GM23248 (cell line): ENCODE measurements around the gene CBFA2T2. TPM values are rescaled to one million over a fixed set of nuclear protein-coding genes. Genes with fewer than 3 reads are reported as not detected.
A peak's percentile ranks its signal among the peaks of the same experiment; 100 is the strongest.

Experiments
- DNase-seq: peaks from one replicate; pipeline ENCODE4 v3.0.0-alpha.2; 2015
- H2AFZ ChIP-seq: fragments of 200-600 bp; sonication (generic); 2 replicates; pipeline ENCODE4 v1.6.1; 2016; ENCODE audit warnings: antibody characterized with exemption
- H3F3A ChIP-seq: fragments of 200-600 bp; sonication (generic); 2 replicates; pipeline ENCODE4 v1.6.1; 2016; ENCODE audit warnings: mild to moderate bottlenecking, antibody characterized with exemption, mixed run types; ENCODE audit not compliant: insufficient read depth
- H3K27ac ChIP-seq: fragments of 200-600 bp; sonication (generic); 2 replicates; pipeline ENCODE4 v1.5.1; 2016; ENCODE audit warnings: mild to moderate bottlenecking
- H3K27me3 ChIP-seq: fragments of 200-600 bp; sonication (generic); replicated peaks from 2 replicates; pipeline ENCODE4 v1.6.1; 2016; ENCODE audit warnings: mild to moderate bottlenecking; ENCODE audit not compliant: insufficient read depth
- H3K36me3 ChIP-seq: fragments of 200-600 bp; sonication (generic); 2 replicates; pipeline ENCODE4 v1.6.1; 2016; ENCODE audit warnings: low read depth, mild to moderate bottlenecking
- H3K4me1 ChIP-seq: fragments of 200-600 bp; sonication (generic); 2 replicates; pipeline ENCODE4 v1.6.1; 2016; ENCODE audit warnings: mild to moderate bottlenecking; ENCODE audit not compliant: insufficient read depth
- H3K4me2 ChIP-seq: fragments of 200-600 bp; sonication (generic); one replicate; pipeline ENCODE4 v1.6.1; 2016; ENCODE audit warnings: mild to moderate bottlenecking; ENCODE audit not compliant: unreplicated experiment
- H3K4me3 ChIP-seq: fragments of 200-600 bp; sonication (generic); 2 replicates; pipeline ENCODE4 v1.5.1; 2016; ENCODE audit warnings: mild to moderate bottlenecking
- H3K79me2 ChIP-seq: fragments of 200-600 bp; sonication (generic); 2 replicates; pipeline ENCODE4 v1.6.1; 2016; ENCODE audit warnings: mild to moderate bottlenecking; ENCODE audit not compliant: insufficient read depth
- H3K9ac ChIP-seq: fragments of 200-600 bp; sonication (generic); 2 replicates; pipeline ENCODE4 v1.6.1; 2016; ENCODE audit warnings: mild to moderate bottlenecking
- H3K9me2 ChIP-seq: fragments of 200-600 bp; sonication (generic); 2 replicates; pipeline ENCODE4 v1.6.1; 2016; ENCODE audit warnings: mixed run types, mild to moderate bottlenecking, moderate library complexity; ENCODE audit not compliant: insufficient read depth
- H3K9me3 ChIP-seq: fragments of 200-600 bp; sonication (generic); one replicate; pipeline ENCODE4 v1.6.1; 2017; ENCODE audit warnings: low read depth
- H4K20me1 ChIP-seq: fragments of 200-600 bp; sonication (generic); 2 replicates; pipeline ENCODE4 v1.6.0; 2016; ENCODE audit not compliant: insufficient read depth
- EZH2 ChIP-seq: fragments of 200-600 bp; sonication (generic); IDR thresholded peaks from 2 replicates; pipeline ENCODE4 v1.6.1; 2018; ENCODE audit warnings: antibody characterized with exemption, mild to moderate bottlenecking; ENCODE audit not compliant: insufficient read depth, poor library complexity, severe bottlenecking
- EZH2phosphoT487 ChIP-seq: fragments of 200-600 bp; sonication (generic); IDR thresholded peaks from 2 replicates; pipeline ENCODE4 v1.6.1; 2018; ENCODE audit warnings: antibody characterized with exemption, moderate library complexity, mild to moderate bottlenecking, low read depth; ENCODE audit not compliant: insufficient read depth
- WGBS, 2 experiments: methylation state at CpG; one replicate each; pipeline ENCODE4 v1.1.6; 2015 to 2017; ENCODE audit warnings: low lambda C conversion rate in 2 of 2, low coverage in 1 of 2; ENCODE audit errors: missing lambda C conversion rate in 2 of 2; 5-methylcytosine and 5-hydroxymethylcytosine counted together
- in situ Hi-C: fragments of 300-500 bp; cut with MboI; formaldehyde crosslinking; loops from 2 replicates; pipeline ENCODE4 v1.15.0; 2020
- polyA plus RNA-seq: library from polyadenylated mRNA; unstranded; fragments of >200 nt; fragmentation: Nextera tagmentation; extraction: Ambion mirVana; gene quantifications from 2 replicates; pipeline ENCODE4 v1.2.1, GENCODE V29; 2016
- total RNA-seq: library from RNA; depleted of rRNA; stranded (reverse); fragments of >200 nt; shearing (Covaris generic); gene quantifications from 2 replicates; pipeline ENCODE4 v1.2.3, GENCODE V29; 2014

Gene CBFA2T2
- total and polyA plus RNA-seq, 2 experiments from 2014 or later = 5.3 to 8.7 TPM

DNA sequence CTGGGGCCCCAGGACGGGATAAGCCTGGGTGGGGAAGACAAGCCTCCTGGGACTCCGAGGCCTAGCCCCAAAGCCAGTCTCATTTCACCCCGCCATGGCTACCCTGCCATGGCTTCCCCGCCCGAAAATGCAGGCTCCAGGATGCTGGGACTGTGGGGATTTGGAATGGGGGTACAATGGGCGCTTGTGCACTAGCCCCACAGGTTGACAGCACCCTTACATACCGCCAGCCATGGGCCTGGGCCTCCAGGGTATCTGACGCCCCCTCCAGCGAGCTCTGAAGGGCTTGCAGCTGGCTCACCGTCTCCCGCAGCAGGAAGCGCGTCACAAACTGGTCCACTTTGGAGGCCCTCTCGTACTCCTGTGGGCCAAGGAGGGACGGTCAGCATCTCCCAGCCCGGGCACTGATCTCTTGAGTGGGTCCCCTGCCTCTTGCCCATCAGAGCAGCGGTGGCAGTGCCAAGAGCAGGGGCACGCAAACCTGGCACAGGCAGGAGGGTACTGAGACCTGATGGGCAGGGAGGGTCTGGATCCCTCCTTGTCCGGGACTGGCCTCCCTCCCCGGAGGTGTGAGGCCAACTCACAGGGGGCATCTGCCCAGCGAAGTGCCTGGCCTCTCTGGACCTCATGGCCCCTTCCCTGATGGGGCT, 170.3 kb downstream of the CBFA2T2 start:
- Histone ChIP-seq H3K9ac (no peak overlapping the region), H3K4me2 (no peak overlapping the region), H4K20me1 (no peaks in the 10 kb centered on the region), H3K9me3 (no peaks in the 10 kb centered on the region), H3K4me1 (peaks cover 13% of the 10 kb centered on the region; the same call in 1 of the 2 replicates), H3F3A (no peaks in the 10 kb centered on the region), H3K4me3 (no peak overlapping the region), H3K9me2 (no peaks in the 10 kb centered on the region), H3K27me3 (no peaks in the 10 kb centered on the region), H3K36me3 (no peaks in the 10 kb centered on the region), H3K79me2 (0 out of 2 replicates have a peak, but pooled peaks cover 6% of the 10 kb centered on the region), H3K27ac (no peak overlapping the region), H2AFZ (no peak overlapping the region)
- DNase-seq = no peak
- TF ChIP-seq EZH2phosphoT487 (no peak), EZH2 (no peak)
- WGBS, 2 experiments = 93% methylated on average over 20 to 21 of the region's 21 CpGs
- in situ Hi-C loops = no loop called here

DNA sequence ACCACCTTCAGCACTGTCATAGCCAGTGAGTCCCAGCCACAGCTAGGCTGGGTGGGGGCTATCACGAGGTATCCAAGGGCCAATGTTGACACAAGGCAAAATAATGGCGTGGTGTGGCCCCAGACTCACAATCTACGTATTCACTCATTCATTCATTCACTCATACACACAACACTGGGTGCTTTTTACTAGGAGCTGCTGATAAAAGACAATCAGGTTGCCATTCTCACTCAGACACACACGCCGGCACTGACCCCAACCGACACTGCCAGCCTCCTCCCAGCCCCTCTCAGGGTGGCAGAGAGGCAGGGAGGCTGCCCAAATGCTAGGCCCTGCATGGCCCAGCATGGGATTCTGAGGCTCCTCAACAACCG, 170.8 kb downstream of the CBFA2T2 start:
- H3K9me3 ChIP-seq = no peaks in the 10 kb centered on the region
- H3K79me2 ChIP-seq = 0 out of 2 replicates have a peak, but pooled peaks cover 6% of the 10 kb centered on the region
- in situ Hi-C loops = no loop called here
- H3K4me3 ChIP-seq = no peak overlapping the region
- 87 to 92% methylated on average over 7 of the region's 7 CpGs for WGBS, 2 experiments
- H3K4me1 ChIP-seq = peaks cover 13% of the 10 kb centered on the region; the same call in 1 of the 2 replicates
- no peaks in the 10 kb centered on the region for H4K20me1 ChIP-seq
- H3K27me3 ChIP-seq = no peaks in the 10 kb centered on the region
- no peak overlapping the region for H3K27ac ChIP-seq
- H3K9ac ChIP-seq = no peak overlapping the region
- no peaks in the 10 kb centered on the region for H3K9me2 ChIP-seq
- H3F3A ChIP-seq = 0 out of 2 replicates have a peak, but pooled peaks cover 3% of the 10 kb centered on the region
- no peak overlapping the region for H3K4me2 ChIP-seq
- H2AFZ ChIP-seq = no peak overlapping the region
- DNase-seq = no peak
- no peaks in the 10 kb centered on the region for H3K36me3 ChIP-seq
- TF ChIP-seq EZH2 (no peak), EZH2phosphoT487 (no peak)

DNA sequence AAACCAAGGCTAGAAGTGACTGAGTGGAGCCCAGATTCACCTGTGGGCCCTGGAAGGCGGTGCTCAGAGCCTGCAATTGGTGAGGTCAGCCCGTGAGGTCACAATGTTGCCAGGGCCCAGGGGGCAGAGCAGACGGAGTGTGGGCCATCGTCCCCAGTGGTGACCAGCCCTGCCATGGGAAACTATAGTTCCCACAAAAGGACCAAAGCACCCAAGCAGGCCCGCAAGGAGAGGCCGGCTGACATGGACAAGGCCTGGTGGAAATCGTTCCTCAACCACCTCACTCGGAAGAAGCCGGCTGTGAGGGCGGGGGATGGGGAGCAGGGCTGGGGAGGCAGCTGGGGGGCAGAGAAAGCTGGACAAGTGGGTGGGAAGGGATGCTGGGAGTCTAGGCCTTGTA, 172.3 kb downstream of the CBFA2T2 start, which contains the start of gene C20orf144:
Gene C20orf144 (plus strand): TSS at position 156 of the 400 bp plus-strand sequence. CDS start 19 bp downstream, at position 175.
- H3K4me1 ChIP-seq = peaks cover 13% of the 10 kb centered on the region; the same call in 1 of the 2 replicates
- H3K36me3 ChIP-seq = no peaks in the 10 kb centered on the region
- no peaks in the 10 kb centered on the region for H4K20me1 ChIP-seq
- no peaks in the 10 kb centered on the region for H3K9me2 ChIP-seq
- peak within 1 kb of the TSS; percentile 75 for H3K4me2 ChIP-seq
- DNase-seq = no peak
- TF ChIP-seq EZH2phosphoT487 (no peak), EZH2 (no peak)
- H3K9me3 ChIP-seq = no peaks in the 10 kb centered on the region
- peak within 1 kb of the TSS; percentile 72 for H3K27ac ChIP-seq
- H3K27me3 ChIP-seq = no peaks in the 10 kb centered on the region
- peak within 1 kb of the TSS; percentile 85 for H3K4me3 ChIP-seq
- 0 out of 2 replicates have a peak, but pooled peaks cover 6% of the 10 kb centered on the region for H3K79me2 ChIP-seq
- WGBS, 2 experiments = 78 to 82% methylated on average over 9 to 10 of the region's 10 CpGs
- 0 out of 2 replicates have a peak, but pooled peaks cover 11% of the 10 kb centered on the region for H3F3A ChIP-seq
- H2AFZ ChIP-seq = peak within 1 kb of the TSS; percentile 82
- H3K9ac ChIP-seq = peak within 1 kb of the TSS; percentile 89
- in situ Hi-C loops = no loop called here

DNA sequence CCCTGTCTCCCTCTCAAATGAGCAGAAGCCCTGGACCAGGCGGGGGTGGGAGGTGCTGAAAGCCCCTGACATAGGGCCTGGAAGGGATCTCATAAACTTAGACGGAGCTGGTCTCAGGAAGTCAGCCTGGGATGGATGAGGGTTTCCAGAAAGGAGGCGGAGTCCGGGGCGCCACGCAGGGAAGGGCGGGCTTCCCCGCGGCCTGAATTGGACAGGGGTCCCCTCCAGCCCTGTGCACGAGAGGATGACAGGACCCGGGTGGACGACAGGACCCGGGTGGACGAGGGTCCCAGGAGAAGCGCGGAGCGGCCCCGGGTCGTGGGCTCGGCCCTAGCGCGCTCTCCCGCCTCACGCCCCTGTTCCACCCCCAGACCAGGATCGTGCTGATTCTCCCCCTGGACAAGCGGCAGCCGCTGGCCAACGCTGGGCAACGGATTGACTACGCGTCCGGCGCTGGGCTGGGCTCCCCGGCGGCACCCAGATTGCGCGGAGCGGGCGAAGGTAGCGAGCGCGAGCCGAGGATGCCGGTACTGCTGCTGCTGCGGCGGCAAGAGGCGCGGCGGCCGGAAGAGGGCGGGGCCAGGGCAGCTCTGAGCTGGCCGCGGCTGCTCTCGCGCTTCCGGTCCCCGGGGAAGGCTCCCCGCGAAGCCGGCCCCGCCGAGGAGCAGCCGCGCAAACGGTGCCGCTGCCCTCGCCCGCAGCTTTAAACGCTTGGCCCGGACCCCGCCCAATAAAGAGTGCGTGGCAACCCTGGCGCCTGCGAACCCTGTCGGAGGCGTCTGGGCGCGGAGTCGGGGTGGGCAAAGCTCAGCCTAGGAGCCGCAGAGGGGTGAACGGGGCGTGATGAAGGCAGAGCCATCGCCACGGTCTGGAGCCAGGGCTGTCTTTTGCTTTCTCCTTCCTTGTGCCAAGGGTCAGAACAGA, 173.5 kb downstream of the CBFA2T2 start:
- H3K79me2 ChIP-seq = 0 out of 2 replicates have a peak, but pooled peaks cover 6% of the 10 kb centered on the region

More for the DNA sequence above, 173.5 kb downstream of the CBFA2T2 start:
- no peaks in the 10 kb centered on the region for H3K9me2 ChIP-seq
- no peaks in the 10 kb centered on the region for H3K36me3 ChIP-seq
- peaks cover 14% of the 10 kb centered on the region for H3F3A ChIP-seq
- H3K4me3 ChIP-seq = peak overlapping the region; percentile 85
- peak overlapping the region; percentile 75 for H3K4me2 ChIP-seq
- peak overlapping the region; percentile 82 for H2AFZ ChIP-seq
- H3K27me3 ChIP-seq = no peaks in the 10 kb centered on the region
- H3K4me1 ChIP-seq = peaks cover 16% of the 10 kb centered on the region; the same call in 1 of the 2 replicates
- H3K27ac ChIP-seq = peak overlapping the region; percentile 72
- peak; percentile 91 for DNase-seq
- 0 to 2% methylated on average over 64 to 82 of the region's 84 CpGs for WGBS, 2 experiments
- H3K9me3 ChIP-seq = no peaks in the 10 kb centered on the region
- in situ Hi-C loops = no loop called here
- peak overlapping the region; percentile 89 for H3K9ac ChIP-seq
- TF ChIP-seq EZH2phosphoT487 (no peak), EZH2 (no peak)
- no peaks in the 10 kb centered on the region for H4K20me1 ChIP-seq
